Esophagus muscularis mucosa (tissue), 4 donors: Measurements from ENCODE around the gene PPP4R3A.

Experiments
- CTCF ChIP-seq, 3 experiments: fragments of 200-600 bp in 2 of 3; fragments of 450-650 bp in 1 of 3; sonication (generic) in 2 of 3; IDR thresholded peaks; one replicate each; pipeline ENCODE4 v1.5.1; 2017 to 2019; ENCODE audit warnings: antibody characterized with exemption in 3 of 3, mild to moderate bottlenecking in 2 of 3, moderate library complexity in 1 of 3
- EP300 ChIP-seq: sonication (generic); formaldehyde crosslinking; IDR thresholded peaks from one replicate; pipeline ENCODE4 v1.6.1; 2017; ENCODE audit warnings: antibody characterized with exemption
- POLR2A ChIP-seq: fragments of 450-650 bp; IDR thresholded peaks from one replicate; pipeline ENCODE4 v1.6.1; 2017; ENCODE audit warnings: antibody characterized with exemption, moderate library complexity, mild to moderate bottlenecking, low read depth
- POLR2AphosphoS5 ChIP-seq, 2 donors: sonication (generic); formaldehyde crosslinking; IDR thresholded peaks; one replicate each; pipeline ENCODE4 v1.6.1; 2017; ENCODE audit warnings: antibody characterized with exemption in 2 of 2

- TF ChIP-seq POLR2A (no peak), POLR2AphosphoS5 (IDR thresholded peaks at IDR 0.05) (no peak), CTCF (IDR thresholded peaks at IDR 0.05) (no peak), EP300 (no peak)
These were observed 45.4 kb downstream of the PPP4R3A start for GRCh38 chr14:91464615-91465205.
